GM10266 (cell line): ENCODE measurements around the gene AKAP7.

ENCODE experiments used
- DNase-seq: peaks from one replicate; pipeline ENCODE4 v3.0.0; 2012; ENCODE audit errors: extremely low spot score
- TF ChIP-seq, protein P1 (sequence below): IDR thresholded peaks from 2 replicates; pipeline ENCODE4 v1.5.1; 2012; ENCODE audit warnings: mild to moderate bottlenecking, low read depth; ENCODE audit not compliant: control insufficient read depth, insufficient read depth; ENCODE audit errors: missing control alignments

AKAP7 gene

DNA sequence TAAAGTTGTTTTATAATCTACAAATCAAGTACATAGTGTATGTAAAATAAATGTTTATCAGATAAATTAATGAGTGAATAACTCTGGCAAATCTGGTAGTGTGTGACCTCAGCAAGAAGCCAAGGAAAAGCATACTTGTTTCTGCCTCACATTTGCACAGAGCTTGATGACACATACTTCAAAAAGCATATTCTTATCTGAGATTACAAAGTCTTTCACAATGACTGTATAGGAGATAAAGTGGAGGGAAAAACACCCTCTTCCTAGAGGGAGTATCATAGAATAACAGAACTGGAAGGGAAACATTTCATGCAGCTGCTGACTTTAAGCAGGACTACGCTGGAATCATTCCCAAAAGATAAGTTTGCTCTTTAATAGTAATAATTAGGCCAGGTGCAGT is 28.1 kb upstream of the AKAP7 start:
- TF ChIP-seq, protein P1, sequence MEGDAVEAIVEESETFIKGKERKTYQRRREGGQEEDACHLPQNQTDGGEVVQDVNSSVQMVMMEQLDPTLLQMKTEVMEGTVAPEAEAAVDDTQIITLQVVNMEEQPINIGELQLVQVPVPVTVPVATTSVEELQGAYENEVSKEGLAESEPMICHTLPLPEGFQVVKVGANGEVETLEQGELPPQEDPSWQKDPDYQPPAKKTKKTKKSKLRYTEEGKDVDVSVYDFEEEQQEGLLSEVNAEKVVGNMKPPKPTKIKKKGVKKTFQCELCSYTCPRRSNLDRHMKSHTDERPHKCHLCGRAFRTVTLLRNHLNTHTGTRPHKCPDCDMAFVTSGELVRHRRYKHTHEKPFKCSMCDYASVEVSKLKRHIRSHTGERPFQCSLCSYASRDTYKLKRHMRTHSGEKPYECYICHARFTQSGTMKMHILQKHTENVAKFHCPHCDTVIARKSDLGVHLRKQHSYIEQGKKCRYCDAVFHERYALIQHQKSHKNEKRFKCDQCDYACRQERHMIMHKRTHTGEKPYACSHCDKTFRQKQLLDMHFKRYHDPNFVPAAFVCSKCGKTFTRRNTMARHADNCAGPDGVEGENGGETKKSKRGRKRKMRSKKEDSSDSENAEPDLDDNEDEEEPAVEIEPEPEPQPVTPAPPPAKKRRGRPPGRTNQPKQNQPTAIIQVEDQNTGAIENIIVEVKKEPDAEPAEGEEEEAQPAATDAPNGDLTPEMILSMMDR: no peak
- DNase-seq: no peak

DNA sequence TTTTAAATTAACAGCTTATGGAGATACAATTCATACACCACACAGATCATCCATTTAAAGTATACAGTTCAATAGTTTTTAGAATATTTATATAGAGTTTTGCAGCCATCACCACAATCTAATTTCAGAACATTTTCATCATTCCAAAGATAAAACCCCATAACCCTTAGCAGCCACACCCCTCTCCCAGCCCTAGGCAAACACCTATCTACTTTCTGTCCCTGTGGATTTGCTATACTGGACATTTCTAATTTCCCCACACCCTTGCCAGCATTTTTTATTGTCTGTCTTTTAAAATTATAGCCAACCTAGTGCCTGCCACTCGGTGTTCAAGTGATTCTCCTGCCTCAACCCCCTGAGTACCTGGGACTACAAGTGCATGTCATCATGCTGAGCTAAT is 23.0 kb upstream of the AKAP7 start:
- TF ChIP-seq, protein P1: no peak
- DNase-seq: no peak

DNA sequence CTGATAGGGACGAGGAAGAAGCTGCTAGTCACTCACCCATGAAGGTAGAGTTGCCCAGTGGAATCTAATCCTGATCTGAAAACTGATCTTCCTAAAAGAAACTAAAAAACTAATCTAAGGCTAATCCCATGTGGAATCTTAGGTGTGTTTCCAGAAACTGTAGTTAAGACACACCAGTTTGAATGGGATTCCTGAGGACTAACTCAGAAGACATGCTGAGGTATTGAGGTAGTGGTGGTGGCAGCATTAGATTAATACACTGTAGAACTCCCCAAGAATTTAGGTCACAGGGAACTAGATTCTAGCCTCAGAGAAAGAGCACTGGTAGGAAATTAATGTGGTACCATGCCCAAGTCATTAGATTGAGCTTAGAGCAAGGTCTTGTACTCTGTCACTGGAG is 19.6 kb upstream of the AKAP7 start:
- no peak for DNase-seq
- TF ChIP-seq, protein P1: no peak

DNA sequence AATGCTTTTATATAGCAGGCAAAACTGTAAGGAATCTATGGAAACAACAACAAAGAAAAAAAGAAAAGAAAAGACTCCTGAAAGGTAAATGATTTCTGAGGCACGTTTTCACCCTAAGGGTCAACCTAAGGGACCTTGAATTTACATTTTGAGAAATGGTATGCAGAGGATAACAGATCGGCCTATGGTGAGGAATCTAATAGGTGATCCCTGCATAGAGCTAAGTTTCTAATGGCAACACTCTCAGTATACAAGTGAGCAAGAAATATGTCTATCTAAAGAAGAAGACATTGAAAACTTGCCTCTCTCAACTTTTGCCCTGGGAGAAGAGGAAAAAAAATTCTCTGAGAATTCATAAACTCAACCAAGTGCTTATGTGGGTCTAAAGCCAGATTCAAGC is 18.9 kb upstream of the AKAP7 start:
- no peak for DNase-seq
- TF ChIP-seq, protein P1: no peak

DNA sequence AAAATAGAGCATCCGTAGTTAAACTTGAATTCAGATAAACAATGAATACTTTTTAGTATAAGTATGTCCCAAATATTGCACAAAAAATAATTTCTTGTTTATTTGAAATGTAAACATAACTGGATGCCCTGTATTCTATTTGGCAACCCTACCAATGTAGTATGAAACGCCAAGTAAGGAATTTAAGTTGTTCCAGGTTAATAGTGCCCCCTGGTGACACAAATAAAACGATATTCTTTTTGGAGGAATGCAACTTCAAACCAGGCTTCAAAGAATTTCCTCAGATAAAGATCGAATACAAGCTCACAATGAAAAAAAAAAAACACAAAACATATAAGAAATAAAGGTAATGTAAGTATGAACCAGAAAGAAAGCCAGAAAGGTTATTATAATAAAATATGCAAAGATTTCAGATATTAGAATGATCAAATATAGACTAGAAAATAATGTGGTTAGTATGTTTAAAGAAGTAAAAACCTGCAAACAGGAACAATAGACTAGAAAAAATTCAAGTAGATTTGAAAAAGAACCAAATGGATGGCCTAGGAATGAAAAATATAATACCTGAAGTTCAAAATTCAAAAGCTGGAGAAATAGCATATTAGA is 18.4 kb upstream of the AKAP7 start:
- no peak for DNase-seq

DNA sequence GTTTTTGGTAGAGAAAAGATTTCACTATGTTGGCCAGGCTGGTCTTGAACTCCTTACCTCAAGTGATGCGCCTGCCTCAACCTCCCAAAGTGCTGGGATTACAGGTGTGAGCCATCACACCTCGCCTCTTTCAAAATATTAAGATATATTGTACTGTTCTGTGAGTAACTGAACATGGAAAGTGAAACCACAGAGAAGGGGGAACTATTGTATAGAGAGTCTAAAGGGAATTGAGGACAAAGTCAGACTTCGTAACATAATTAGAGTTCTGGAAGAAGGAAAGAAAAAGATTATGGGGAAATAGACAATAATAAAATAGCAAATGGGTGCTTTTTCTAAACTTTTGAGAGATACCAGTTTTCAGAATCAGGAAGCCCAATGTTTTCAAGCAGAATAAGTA is 17.4 kb upstream of the AKAP7 start:
- no peak for DNase-seq
- TF ChIP-seq, protein P1: no peak

More for the DNA sequence above, 18.4 kb upstream of the AKAP7 start:
- TF ChIP-seq, protein P1: peak; percentile 49

DNA sequence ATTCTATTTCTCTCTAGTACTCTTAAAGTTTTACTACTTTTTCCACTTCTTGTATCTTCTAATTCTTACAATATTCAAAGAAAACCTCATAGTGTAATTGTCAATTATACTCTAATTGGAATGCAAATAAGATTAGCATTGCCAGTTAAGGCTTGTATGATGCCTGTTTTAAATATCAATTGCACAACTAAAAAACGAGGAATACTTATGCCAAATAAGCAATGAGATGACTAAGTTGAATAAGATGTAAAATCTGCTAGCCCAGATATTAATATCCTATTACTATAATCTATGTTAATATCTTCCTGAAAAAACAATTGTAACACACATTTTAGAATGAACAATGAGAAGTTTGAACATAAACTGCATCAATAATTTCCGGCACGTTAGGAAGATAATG is 13.3 kb upstream of the AKAP7 start:
- no peak for DNase-seq

More for the DNA sequence above, 13.3 kb upstream of the AKAP7 start:
- TF ChIP-seq, protein P1: no peak
